ENCODE data around the gene SHISA7.

DNA sequence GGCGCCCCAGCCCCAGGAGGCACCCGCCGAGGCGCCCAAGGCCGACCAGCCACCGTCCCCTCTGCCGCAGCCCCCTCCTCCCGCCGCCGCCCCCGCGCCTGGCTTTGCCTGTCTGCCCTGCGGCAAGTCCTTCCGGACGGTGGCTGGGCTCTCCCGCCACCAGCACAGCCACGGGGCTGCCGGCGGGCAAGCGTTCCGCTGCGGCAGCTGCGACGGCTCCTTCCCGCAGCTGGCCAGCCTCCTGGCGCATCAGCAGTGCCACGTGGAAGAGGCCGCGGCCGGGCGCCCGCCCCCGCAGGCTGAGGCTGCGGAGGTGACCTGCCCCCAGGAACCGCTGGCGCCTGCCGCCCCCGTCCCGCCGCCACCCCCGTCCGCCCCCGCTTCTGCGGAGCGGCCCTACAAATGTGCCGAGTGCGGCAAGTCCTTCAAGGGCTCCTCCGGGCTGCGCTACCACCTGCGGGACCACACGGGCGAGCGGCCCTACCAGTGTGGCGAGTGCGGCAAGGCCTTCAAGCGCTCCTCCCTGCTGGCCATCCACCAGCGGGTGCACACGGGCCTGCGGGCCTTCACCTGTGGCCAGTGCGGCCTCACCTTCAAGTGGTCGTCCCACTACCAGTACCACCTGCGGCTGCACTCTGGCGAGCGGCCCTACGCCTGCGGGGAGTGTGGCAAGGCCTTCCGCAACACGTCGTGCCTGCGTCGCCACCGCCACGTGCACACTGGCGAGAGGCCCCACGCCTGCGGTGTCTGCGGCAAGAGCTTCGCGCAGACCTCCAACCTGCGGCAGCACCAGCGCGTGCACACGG, 39.3 kb upstream of the SHISA7 start:
- TF ChIP-seq, protein P1, sequence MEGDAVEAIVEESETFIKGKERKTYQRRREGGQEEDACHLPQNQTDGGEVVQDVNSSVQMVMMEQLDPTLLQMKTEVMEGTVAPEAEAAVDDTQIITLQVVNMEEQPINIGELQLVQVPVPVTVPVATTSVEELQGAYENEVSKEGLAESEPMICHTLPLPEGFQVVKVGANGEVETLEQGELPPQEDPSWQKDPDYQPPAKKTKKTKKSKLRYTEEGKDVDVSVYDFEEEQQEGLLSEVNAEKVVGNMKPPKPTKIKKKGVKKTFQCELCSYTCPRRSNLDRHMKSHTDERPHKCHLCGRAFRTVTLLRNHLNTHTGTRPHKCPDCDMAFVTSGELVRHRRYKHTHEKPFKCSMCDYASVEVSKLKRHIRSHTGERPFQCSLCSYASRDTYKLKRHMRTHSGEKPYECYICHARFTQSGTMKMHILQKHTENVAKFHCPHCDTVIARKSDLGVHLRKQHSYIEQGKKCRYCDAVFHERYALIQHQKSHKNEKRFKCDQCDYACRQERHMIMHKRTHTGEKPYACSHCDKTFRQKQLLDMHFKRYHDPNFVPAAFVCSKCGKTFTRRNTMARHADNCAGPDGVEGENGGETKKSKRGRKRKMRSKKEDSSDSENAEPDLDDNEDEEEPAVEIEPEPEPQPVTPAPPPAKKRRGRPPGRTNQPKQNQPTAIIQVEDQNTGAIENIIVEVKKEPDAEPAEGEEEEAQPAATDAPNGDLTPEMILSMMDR (IDR thresholded peaks at IDR 0.05; ENCODE audit: insufficient read depth, low read length), result no peak
- TF ChIP-seq, protein P2, sequence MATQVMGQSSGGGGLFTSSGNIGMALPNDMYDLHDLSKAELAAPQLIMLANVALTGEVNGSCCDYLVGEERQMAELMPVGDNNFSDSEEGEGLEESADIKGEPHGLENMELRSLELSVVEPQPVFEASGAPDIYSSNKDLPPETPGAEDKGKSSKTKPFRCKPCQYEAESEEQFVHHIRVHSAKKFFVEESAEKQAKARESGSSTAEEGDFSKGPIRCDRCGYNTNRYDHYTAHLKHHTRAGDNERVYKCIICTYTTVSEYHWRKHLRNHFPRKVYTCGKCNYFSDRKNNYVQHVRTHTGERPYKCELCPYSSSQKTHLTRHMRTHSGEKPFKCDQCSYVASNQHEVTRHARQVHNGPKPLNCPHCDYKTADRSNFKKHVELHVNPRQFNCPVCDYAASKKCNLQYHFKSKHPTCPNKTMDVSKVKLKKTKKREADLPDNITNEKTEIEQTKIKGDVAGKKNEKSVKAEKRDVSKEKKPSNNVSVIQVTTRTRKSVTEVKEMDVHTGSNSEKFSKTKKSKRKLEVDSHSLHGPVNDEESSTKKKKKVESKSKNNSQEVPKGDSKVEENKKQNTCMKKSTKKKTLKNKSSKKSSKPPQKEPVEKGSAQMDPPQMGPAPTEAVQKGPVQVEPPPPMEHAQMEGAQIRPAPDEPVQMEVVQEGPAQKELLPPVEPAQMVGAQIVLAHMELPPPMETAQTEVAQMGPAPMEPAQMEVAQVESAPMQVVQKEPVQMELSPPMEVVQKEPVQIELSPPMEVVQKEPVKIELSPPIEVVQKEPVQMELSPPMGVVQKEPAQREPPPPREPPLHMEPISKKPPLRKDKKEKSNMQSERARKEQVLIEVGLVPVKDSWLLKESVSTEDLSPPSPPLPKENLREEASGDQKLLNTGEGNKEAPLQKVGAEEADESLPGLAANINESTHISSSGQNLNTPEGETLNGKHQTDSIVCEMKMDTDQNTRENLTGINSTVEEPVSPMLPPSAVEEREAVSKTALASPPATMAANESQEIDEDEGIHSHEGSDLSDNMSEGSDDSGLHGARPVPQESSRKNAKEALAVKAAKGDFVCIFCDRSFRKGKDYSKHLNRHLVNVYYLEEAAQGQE (IDR thresholded peaks at IDR 0.05; ENCODE audit: insufficient replicate concordance, low read depth), result no peak
- TF ChIP-seq GABPA (IDR thresholded peaks at IDR 0.05; ENCODE audit: low read depth) (no peak), POLR2AphosphoS5 (IDR thresholded peaks at IDR 0.05; ENCODE audit: low read depth) (no peak)
